Measurements from ENCODE around the gene DFFB.
A peak's percentile ranks its signal among the peaks of the same experiment; 100 is the strongest.

Gene DFFB

DNA sequence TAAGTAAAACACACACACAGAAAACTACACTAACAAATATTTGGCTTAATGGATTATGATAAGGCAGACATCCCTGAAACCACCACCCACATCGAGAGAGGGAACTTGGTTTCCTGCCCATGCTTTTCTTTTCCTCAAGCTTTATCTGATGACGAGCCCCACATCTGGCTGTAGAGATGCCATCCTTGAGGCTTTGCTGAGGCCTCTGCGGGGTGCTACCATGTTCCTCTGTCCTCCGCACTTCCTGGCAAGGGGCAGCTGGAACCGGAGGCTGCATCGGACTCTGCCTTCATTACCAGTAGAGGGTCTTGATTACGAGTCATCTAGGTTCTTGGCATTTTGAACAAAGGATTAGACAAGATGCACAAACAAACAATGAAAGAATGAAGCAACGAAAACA, 64.5 kb downstream of the DFFB start:
- H3K4me3 ChIP-seq (ENCODE audit: low read depth, low read length), result peak overlapping the region; percentile 23; the same call in 1 of the 2 replicates
- TF ChIP-seq, protein P1, sequence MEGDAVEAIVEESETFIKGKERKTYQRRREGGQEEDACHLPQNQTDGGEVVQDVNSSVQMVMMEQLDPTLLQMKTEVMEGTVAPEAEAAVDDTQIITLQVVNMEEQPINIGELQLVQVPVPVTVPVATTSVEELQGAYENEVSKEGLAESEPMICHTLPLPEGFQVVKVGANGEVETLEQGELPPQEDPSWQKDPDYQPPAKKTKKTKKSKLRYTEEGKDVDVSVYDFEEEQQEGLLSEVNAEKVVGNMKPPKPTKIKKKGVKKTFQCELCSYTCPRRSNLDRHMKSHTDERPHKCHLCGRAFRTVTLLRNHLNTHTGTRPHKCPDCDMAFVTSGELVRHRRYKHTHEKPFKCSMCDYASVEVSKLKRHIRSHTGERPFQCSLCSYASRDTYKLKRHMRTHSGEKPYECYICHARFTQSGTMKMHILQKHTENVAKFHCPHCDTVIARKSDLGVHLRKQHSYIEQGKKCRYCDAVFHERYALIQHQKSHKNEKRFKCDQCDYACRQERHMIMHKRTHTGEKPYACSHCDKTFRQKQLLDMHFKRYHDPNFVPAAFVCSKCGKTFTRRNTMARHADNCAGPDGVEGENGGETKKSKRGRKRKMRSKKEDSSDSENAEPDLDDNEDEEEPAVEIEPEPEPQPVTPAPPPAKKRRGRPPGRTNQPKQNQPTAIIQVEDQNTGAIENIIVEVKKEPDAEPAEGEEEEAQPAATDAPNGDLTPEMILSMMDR (IDR thresholded peaks at IDR 0.05; ENCODE audit: low read depth, low read length), result no peak

DNA sequence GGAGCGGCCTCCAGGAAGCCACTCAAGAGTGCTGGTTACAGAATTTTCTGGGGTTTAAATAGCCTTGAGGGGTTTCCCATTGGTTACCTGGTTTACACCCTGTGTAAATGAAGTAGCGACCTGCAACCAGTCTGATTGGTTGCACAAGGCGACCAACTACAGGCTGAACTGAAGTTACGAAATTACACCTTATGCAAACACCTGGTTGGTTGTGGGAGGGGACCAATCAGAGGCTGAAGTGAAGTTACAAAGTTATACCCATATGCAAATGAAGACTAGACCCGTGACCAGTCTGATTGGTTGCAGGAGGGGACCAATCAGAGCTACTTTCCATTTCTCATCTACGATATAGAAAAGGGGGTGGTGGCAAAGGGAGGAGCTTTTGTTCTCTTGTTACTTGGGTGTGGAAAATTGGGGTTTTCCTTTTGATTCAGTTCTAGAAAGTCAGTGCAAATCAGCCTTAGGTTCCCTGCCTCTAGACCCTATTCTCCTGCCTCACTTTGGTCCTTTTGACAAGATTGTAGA, 65.0 kb downstream of the DFFB start:
- TF ChIP-seq, protein P1 (IDR thresholded peaks at IDR 0.05; ENCODE audit: low read depth, low read length), result no peak
- peak overlapping the region; percentile 23; the same call in 1 of the 2 replicates for H3K4me3 ChIP-seq (ENCODE audit: low read depth, low read length)

DNA sequence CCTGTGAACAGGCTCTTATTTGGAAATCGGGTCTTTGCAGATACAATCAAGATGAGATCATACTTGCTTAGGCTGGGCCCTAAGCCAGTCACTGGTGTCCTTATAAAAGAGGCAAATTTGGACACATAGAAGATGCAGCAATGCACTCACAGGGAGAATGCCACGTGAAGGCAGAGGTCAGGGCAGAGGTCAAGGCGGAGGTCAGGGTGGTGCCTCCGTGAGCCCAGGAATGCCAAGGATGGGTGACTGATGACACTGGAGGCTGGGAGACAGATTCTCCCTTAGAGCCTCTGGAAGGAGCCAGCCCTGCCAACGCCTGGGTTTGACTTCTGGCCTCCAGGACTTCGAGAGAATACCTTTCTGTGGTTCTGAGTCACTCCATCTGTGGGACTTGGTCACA, 65.6 kb downstream of the DFFB start:
- no peak overlapping the region for H3K4me3 ChIP-seq (ENCODE audit: low read depth, low read length)
- TF ChIP-seq, protein P1 (IDR thresholded peaks at IDR 0.05; ENCODE audit: low read depth, low read length), result no peak

DNA sequence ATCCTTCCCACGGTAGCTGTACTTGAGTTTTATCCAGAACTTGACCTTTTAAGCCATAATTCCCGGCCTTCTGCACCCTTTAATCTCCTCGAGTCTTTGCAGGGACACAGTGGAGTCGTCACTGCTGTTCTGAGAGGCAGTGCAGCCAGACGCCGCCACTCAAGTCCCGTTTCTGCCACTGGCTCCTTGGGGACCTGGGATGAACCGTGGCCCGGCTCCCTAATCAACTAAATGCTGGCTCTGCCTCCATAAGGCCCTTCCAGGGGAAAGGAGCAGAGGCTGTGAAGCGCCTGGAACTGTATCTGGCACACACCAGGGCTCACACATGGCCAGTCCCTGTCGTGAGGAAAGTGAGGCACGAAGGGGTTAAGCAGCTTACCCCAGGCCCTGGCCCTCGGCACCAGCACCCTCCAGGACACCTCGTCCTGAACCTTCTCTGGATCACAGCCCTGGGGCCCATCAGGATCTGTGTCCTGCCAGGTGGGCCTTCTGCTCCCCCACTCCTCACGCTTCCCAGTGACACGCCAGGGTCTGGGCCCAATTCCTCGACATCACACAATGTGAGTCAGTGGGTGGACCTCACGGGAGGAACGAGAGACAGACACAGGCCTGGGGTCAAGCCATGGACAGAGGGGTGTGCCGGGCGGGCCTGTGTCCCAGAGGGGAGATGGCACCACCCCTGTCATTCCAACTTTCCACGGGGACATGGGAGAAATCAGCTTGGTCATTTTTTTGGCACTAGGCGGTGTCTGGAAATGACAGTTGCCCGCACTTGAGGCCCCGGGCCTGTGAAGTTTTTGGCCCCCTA, 66.3 kb downstream of the DFFB start:
- TF ChIP-seq, protein P1 (IDR thresholded peaks at IDR 0.05; ENCODE audit: low read depth, low read length), result no peak
- no peak overlapping the region for H3K4me3 ChIP-seq (ENCODE audit: low read depth, low read length)

DNA sequence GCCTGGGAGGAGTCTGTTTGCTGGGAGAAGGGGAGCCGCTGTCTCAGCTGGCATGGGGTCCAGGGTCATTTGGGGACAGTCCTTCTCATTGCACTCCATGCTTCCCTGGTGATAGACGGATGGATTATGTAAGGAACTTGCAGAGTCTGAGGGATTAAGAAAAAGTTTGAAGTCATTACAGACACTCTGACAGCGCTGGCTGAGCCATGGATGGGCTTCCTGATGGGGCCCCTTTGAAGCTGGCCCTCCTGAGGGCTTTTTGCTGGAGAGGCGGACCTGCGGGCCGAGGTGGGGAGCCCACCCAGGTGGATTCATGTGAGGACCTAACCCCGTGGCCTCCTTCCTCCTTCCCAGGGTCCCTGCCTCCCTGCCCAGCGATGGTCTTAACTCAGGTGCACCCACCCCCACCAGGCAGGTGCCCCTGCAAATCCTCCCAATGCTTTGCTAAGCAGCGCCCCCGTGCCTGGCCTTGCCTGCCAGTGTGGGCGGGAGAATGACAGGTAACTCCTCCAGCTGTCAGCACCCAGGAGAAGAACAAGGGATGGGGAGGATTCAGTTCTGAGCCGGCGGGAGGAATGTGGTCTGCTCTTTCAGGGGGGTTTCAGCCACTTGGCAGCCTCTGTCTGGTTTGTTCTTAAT, 67.0 kb downstream of the DFFB start:
- TF ChIP-seq, protein P1 (IDR thresholded peaks at IDR 0.05; ENCODE audit: low read depth, low read length), result no peak
- no peak overlapping the region for H3K4me3 ChIP-seq (ENCODE audit: low read depth, low read length)

DNA sequence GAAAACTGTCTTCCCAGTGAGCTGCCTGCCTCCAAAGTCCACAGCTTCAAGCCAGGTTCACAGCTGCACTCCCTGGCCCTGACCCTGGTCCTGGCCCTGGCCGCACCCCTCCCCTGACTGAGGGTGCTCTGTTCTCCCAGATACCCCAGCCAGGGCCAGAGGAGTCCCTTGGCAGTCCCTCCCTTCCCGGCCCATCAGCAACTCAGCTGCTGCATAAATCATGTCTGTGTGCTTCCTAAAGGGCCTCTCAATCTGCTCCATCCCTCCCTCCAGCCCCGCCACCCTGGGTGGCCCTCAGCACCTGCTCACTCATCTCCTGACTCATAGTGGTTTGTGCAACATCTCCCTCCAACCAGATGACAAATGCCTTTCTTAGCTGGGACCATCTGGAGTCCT, 67.5 kb downstream of the DFFB start:
- TF ChIP-seq, protein P1 (IDR thresholded peaks at IDR 0.05; ENCODE audit: low read depth, low read length), result no peak
- H3K4me3 ChIP-seq (ENCODE audit: low read depth, low read length), result no peak overlapping the region

DNA sequence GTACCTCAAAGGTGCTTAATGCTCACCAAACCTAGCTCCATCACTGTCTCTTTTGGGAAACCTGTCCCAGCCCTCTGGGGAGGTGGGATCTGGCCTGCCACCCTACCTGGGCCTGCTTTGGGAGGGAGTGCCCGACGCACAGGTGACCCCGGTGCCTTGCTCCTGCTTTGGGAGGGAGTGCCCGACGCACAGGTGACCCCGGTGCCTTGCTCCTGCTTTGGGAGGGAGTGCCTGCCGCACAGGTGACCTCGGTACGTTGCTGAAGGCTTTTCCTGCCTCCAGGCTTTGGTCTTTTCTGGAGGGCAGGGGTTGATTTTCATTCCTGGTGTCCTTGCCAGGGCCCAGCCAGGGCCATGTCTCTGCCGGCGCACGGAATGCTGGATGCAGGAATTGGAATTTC, 68.0 kb downstream of the DFFB start:
- H3K4me3 ChIP-seq (ENCODE audit: low read depth, low read length), result no peak overlapping the region
- TF ChIP-seq, protein P1 (IDR thresholded peaks at IDR 0.05; ENCODE audit: low read depth, low read length), result no peak
